OCI-LY7 (cell line): ENCODE data around the gene CD2AP. TPM values are rescaled to one million over a fixed set of nuclear protein-coding genes. Genes with fewer than 3 reads are reported as not detected.

Experiments
- Bru-seq: library from RNA; stranded (reverse); fragments of 400-500 nt; gene quantifications from one replicate; lab custom pipeline; 2021; lab: Mats Ljungman, UMichigan
- BruChase-seq, 2 experiments: library from RNA; stranded (reverse); fragments of 400-500 nt; gene quantifications; one replicate each; lab custom pipeline; 2021; lab: Mats Ljungman, UMichigan
- BruUV-seq: library from RNA; stranded (reverse); fragments of 400-500 nt; replicated peaks from 2 replicates; lab custom pipeline; 2021; lab: Mats Ljungman, UMichigan
- CTCF ChIA-PET: fragments of 300-600 bp; sonication (Branson Sonifier 250); formaldehyde crosslinking; loops from one replicate; lab custom pipeline; 2022; ENCODE audit warnings: antibody characterized with exemption; ENCODE audit not compliant: unreplicated experiment; lab: Charles Lee
- POLR2A ChIA-PET: fragments of 300-600 bp; sonication (Branson Sonifier 250); formaldehyde crosslinking; loops from one replicate; lab custom pipeline; 2022; ENCODE audit warnings: antibody characterized with exemption; lab: Charles Lee
- DNase-seq: peaks from one replicate; pipeline ENCODE4 v3.0.0-alpha.2; 2015; ENCODE audit warnings: low spot score
- H2AFZ ChIP-seq: fragments of 200-600 bp; sonication (generic), shearing (Covaris generic); 2 replicates; pipeline ENCODE4 v1.6.1; 2014; ENCODE audit warnings: mild to moderate bottlenecking, antibody characterized with exemption, low read length, moderate library complexity
- H3K27ac ChIP-seq: fragments of 200-600 bp; sonication (generic); 2 replicates; pipeline ENCODE4 v1.5.1; 2014; ENCODE audit warnings: mixed run types, low read depth, mild to moderate bottlenecking, moderate library complexity, low read length, inconsistent platforms; ENCODE audit not compliant: poor library complexity, severe bottlenecking
- H3K36me3 ChIP-seq: fragments of 200-600 bp; sonication (generic); 2 replicates; pipeline ENCODE4 v1.6.1; 2014; ENCODE audit warnings: mild to moderate bottlenecking, antibody characterized with exemption, low read length, moderate library complexity, mixed read lengths; ENCODE audit not compliant: insufficient read depth
- H3K4me1 ChIP-seq: fragments of 200-600 bp; sonication (generic); 2 replicates; pipeline ENCODE4 v1.5.1; 2014; ENCODE audit warnings: mild to moderate bottlenecking, low read length; ENCODE audit not compliant: insufficient read depth, poor library complexity, severe bottlenecking
- H3K4me2 ChIP-seq: fragments of 200-600 bp; sonication (generic); 2 replicates; pipeline ENCODE4 v1.6.1; 2014; ENCODE audit warnings: mild to moderate bottlenecking, low read length
- H3K4me3 ChIP-seq: fragments of 200-600 bp; sonication (generic); 2 replicates; pipeline ENCODE4 v1.5.1; 2014; ENCODE audit warnings: mild to moderate bottlenecking, low read depth, low read length; ENCODE audit not compliant: poor library complexity, severe bottlenecking
- H3K79me2 ChIP-seq: fragments of 200-600 bp; sonication (generic); 2 replicates; pipeline ENCODE4 v1.6.1; 2016; ENCODE audit warnings: low read depth, mild to moderate bottlenecking, low read length, moderate library complexity, mixed read lengths; ENCODE audit not compliant: insufficient read depth
- H3K9me2 ChIP-seq: fragments of 200-600 bp; sonication (generic); 2 replicates; pipeline ENCODE4 v1.6.1; 2016; ENCODE audit warnings: mild to moderate bottlenecking, low read length, mixed read lengths; ENCODE audit not compliant: insufficient read depth
- H3K9me3 ChIP-seq: fragments of 200-600 bp; sonication (generic); 2 replicates; pipeline ENCODE4 v1.6.1; 2014; ENCODE audit warnings: mild to moderate bottlenecking, mixed run types, low read length, mixed read lengths
- H4K20me1 ChIP-seq: fragments of 200-600 bp; sonication (generic); 2 replicates; pipeline ENCODE4 v1.6.1; 2014; ENCODE audit warnings: mild to moderate bottlenecking, antibody characterized with exemption, low read length, moderate library complexity, mixed read lengths; ENCODE audit not compliant: insufficient read depth
- CTCF ChIP-seq: fragments of 200-600 bp; sonication (generic); conservative IDR thresholded peaks from 2 replicates; pipeline ENCODE4 v1.5.1; 2014; ENCODE audit warnings: mild to moderate bottlenecking, antibody characterized with exemption, low read length, moderate library complexity, mixed read lengths
- EZH2phosphoT487 ChIP-seq: fragments of 200-600 bp; sonication (generic); IDR thresholded peaks from 2 replicates; pipeline ENCODE4 v1.6.1; 2018; ENCODE audit warnings: low read depth, borderline replicate concordance, mild to moderate bottlenecking, mixed run types, antibody characterized with exemption, low read length, moderate library complexity, mixed read lengths
- intact Hi-C: fragments of 100-400 bp; cut with micrococcal nuclease; formaldehyde crosslinking; loops from one replicate; pipeline ENCODE4 v1.10.0; 2022; ENCODE audit not compliant: unreplicated experiment
- long read RNA-seq: library from polyadenylated mRNA; stranded (forward); transcript quantifications from one replicate; pipeline ENCODE4 v2.0.0, GENCODE V29; 2022
- total RNA-seq, 2 experiments: library from RNA; depleted of rRNA in 1 of 2; stranded (reverse); fragments of >200 nt in 1 of 2; shearing (Covaris generic) in 1 of 2; gene quantifications; 2 replicates each; pipeline ENCODE4 v1.2.3, GENCODE V29; 2014 to 2022

The CD2AP gene
- total RNA-seq (2014; rRNA removed; shearing (Covaris generic)) (26.6 and 30.0 TPM in 2 replicates), total RNA-seq (2022) (58.0 and 61.7 TPM in 2 replicates), Bru-seq, nascent RNA (percentile 97 among the genes with signal in this experiment), BruChase-seq, experiment 1, labeled RNA remaining after a 6-hour chase (percentile 85 among the genes with signal in this experiment), BruChase-seq, experiment 2, labeled RNA remaining after a 2-hour chase (percentile 89 among the genes with signal in this experiment)
- long read RNA-seq, full-length matches to known transcripts: 40 of 70 reads
- long read RNA-seq, partial matches to known transcripts: 17 of 70 reads
- long read RNA-seq, other reads (novel, unspliced or antisense): 13 of 70 reads

- no peaks in the 10 kb centered on the region for H3K9me3 ChIP-seq
- peaks cover 8% of the 10 kb centered on the region; the same call in 1 of the 2 replicates for H3K36me3 ChIP-seq
- peak within 1 kb of the TSS; percentile 81 for H3K4me3 ChIP-seq
- peak within 1 kb of the TSS; percentile 97 for H3K27ac ChIP-seq
- H3K79me2 ChIP-seq: peaks cover 81% of the 10 kb centered on the region
- H2AFZ ChIP-seq: peak within 1 kb of the TSS; percentile 73
- ChIA-PET CTCF (interaction anchor here (0.6 to 1.2 kb wide), 3 partner anchors 12 to 69 kb away, joined by 3 to 4 read pairs (median 3); no protein-coding TSS in a partner anchor), POLR2A (interaction anchor here (0.6 to 4.1 kb wide), 37 partner anchors 8 to 231 kb away, joined by 3 to 34 read pairs (median 4); no protein-coding TSS in a partner anchor)
- peak; percentile 98 for DNase-seq
- TF ChIP-seq EZH2phosphoT487 (no peak), CTCF (0 out of 2 replicates have a peak, but pooled peaks have one; percentile 30)
- intact Hi-C loops: loop anchor here (1.0 to 5.0 kb wide), 7 partner anchors 38 to 840 kb away; partner anchors contain the start of genes CYP39A1, SLC25A27 and TNFRSF21
- H4K20me1 ChIP-seq: peaks cover 28% of the 10 kb centered on the region
- peak within 1 kb of the TSS; percentile 82 for H3K4me2 ChIP-seq
- BruUV-seq: no TSS peak
- peaks cover 54% of the 10 kb centered on the region for H3K4me1 ChIP-seq
- no peaks in the 10 kb centered on the region for H3K9me2 ChIP-seq
Measured at GRCh38 chr6:47477497-47478232, at the start of gene CD2AP. TSS of gene CD2AP (plus strand) at chr6:47477789. CDS start at chr6:47478245, 456 bp downstream.

GRCh38 chr6:47428288-47428687 lies 49.3 kb upstream of the CD2AP start:
- no peak for DNase-seq

More at GRCh38 chr6:47428288-47428687, 49.3 kb upstream of the CD2AP start:
- H3K9me2 ChIP-seq: no peaks in the 10 kb centered on the region
- no peak overlapping the region for H2AFZ ChIP-seq
- no peaks in the 10 kb centered on the region for H3K79me2 ChIP-seq
- TF ChIP-seq EZH2phosphoT487: no peak
- TF ChIP-seq CTCF: no peak
- no peak overlapping the region for H3K4me3 ChIP-seq
- peaks cover 6% of the 10 kb centered on the region for H3K4me1 ChIP-seq
- CTCF ChIA-PET: no interaction called here
- H4K20me1 ChIP-seq: no peaks in the 10 kb centered on the region
- POLR2A ChIA-PET: interaction anchor here (0.6 kb wide), 1 partner anchor 104 kb away, joined by 3 read pairs; no protein-coding TSS in a partner anchor
- intact Hi-C loops: no loop called here
- no peak overlapping the region for H3K4me2 ChIP-seq
- no peaks in the 10 kb centered on the region; the same call in 1 of the 2 replicates for H3K9me3 ChIP-seq
- no peaks in the 10 kb centered on the region for H3K36me3 ChIP-seq
- no peak overlapping the region for H3K27ac ChIP-seq
- no TSS peak for BruUV-seq
